ENCODE data around the gene KLHDC8A. TPM values are rescaled to one million over a fixed set of nuclear protein-coding genes. Genes with fewer than 3 reads are reported as not detected.

Gene KLHDC8A
- total and polyA plus RNA-seq, 9 of the 15 experiments (the other 6 are each of a cell fraction or from before 2014, with no cell fraction given) = 0.01 to 0.54 (median 0.04) TPM; not detected in 6

- Histone ChIP-seq H3K27me3 (ENCODE audit: control insufficient read depth in 2 of 2, insufficient read depth in 2 of 2, low read length in 2 of 2) (peaks cover 0 to 5% of the 10 kb centered on the region in 2 experiments; a peak in 1 of 5 replicates), H3K27ac (ENCODE audit: extremely low read depth, low read depth, low read length) (no peak overlapping the region), H3K36me3 (ENCODE audit: control insufficient read depth, insufficient read depth, low read length) (no peaks in the 10 kb centered on the region), H2AFZ (ENCODE audit: low read depth, low read length) (no peak overlapping the region), H3K4me3 (no peak overlapping the region), H3K9me3 (replicated peaks; ENCODE audit: control insufficient read depth, insufficient read depth, low read depth, low read length) (no peaks in the 10 kb centered on the region), H3K9me1 (ENCODE audit: control insufficient read depth, insufficient read depth, low read length) (no peaks in the 10 kb centered on the region), H3K4me2 (ENCODE audit: insufficient read depth, low read length) (no peak overlapping the region), H3K9ac (ENCODE audit: insufficient read depth in 1 of 2, low read depth in 2 of 2, low read length in 2 of 2) (no peak overlapping the region), H3K4me1 (replicated peaks in 1 of 2; ENCODE audit: control insufficient read depth in 2 of 2, insufficient read depth in 2 of 2, low read length in 2 of 2) (peaks cover 8 to 9% of the 10 kb centered on the region in 2 experiments; a peak in 3 of 5 replicates), H4K20me1 (replicated peaks; ENCODE audit: control insufficient read depth, insufficient read depth, low read length) (no peaks in the 10 kb centered on the region), H3K79me2 (ENCODE audit: control insufficient read depth, insufficient read depth, low read length) (no peaks in the 10 kb centered on the region)
- CTCF ChIA-PET (ENCODE audit: low intra/inter-chr PET ratio) = no interaction called here
- TF ChIP-seq DPF2 (IDR thresholded peaks at IDR 0.05) (no peak), KLF10 (CRISPR knock-in tag; IDR thresholded peaks at IDR 0.05) (no peak), ZNF165 (CRISPR knock-in tag; IDR thresholded peaks at IDR 0.05; ENCODE audit: borderline replicate concordance) (no peak), BMI1 (IDR thresholded peaks at IDR 0.05; ENCODE audit: low read length) (no peak), MED1 (CRISPR knock-in tag; IDR thresholded peaks at IDR 0.05; ENCODE audit: borderline replicate concordance) (no peak), TCF3 (CRISPR knock-in tag; IDR thresholded peaks at IDR 0.05) (no peak)
- TF ChIP-seq, protein P1, sequence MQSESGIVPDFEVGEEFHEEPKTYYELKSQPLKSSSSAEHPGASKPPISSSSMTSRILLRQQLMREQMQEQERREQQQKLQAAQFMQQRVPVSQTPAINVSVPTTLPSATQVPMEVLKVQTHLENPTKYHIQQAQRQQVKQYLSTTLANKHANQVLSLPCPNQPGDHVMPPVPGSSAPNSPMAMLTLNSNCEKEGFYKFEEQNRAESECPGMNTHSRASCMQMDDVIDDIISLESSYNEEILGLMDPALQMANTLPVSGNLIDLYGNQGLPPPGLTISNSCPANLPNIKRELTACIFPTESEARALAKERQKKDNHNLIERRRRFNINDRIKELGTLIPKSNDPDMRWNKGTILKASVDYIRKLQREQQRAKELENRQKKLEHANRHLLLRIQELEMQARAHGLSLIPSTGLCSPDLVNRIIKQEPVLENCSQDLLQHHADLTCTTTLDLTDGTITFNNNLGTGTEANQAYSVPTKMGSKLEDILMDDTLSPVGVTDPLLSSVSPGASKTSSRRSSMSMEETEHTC (IDR thresholded peaks at IDR 0.05) = no peak
- in situ Hi-C loops (cut with MboI) (no loop called here), intact Hi-C loops (cut with micrococcal nuclease) (no loop called here)
- FAIRE-seq (no peak), ATAC-seq (no peak), DNase-seq (ENCODE audit: extremely low read depth in 1 of 4, low spot score in 3 of 4) (no peak)
- BruUV-seq (replicated peaks) = no TSS peak
- POLR2A ChIA-PET = interaction anchor here (0.8 to 1.1 kb wide), 3 partner anchors 10 to 62 kb away, joined by 3 to 7 read pairs (median 4); no protein-coding TSS in a partner anchor
- WGBS (ENCODE audit: insufficient coverage, low coverage, missing lambda C conversion rate) = 60% methylated on average over 10 of the region's 10 CpGs
These were observed 63.2 kb downstream of the KLHDC8A start for GRCh38 chr1:205293350-205294074.
